Measurements from ENCODE around the gene CAPZA1.

CAPZA1 gene

GRCh38 chr1:112698366-112699310 lies 79.0 kb downstream of the CAPZA1 start:
- no peak overlapping the region for H3K4me3 ChIP-seq (ENCODE audit: low read depth, low read length)
- TF ChIP-seq CTCF (IDR thresholded peaks at IDR 0.05; ENCODE audit: control insufficient read depth, extremely low read depth, insufficient read depth) = no peak
- DNase-seq (ENCODE audit: low read depth) = peak; percentile 80

- TF ChIP-seq CTCF (IDR thresholded peaks at IDR 0.05; ENCODE audit: control insufficient read depth, extremely low read depth, insufficient read depth) = no peak
- no peak overlapping the region for H3K4me3 ChIP-seq (ENCODE audit: low read depth, low read length)
- no peak for DNase-seq (ENCODE audit: low read depth)
Observed at GRCh38 chr1:112699425-112700144, 80.0 kb downstream of the CAPZA1 start.

GRCh38 chr1:112700290-112701226 lies 80.9 kb downstream of the CAPZA1 start:
- TF ChIP-seq CTCF (IDR thresholded peaks at IDR 0.05; ENCODE audit: control insufficient read depth, extremely low read depth, insufficient read depth) = no peak
- H3K4me3 ChIP-seq (ENCODE audit: low read depth, low read length) = no peak overlapping the region

DNA sequence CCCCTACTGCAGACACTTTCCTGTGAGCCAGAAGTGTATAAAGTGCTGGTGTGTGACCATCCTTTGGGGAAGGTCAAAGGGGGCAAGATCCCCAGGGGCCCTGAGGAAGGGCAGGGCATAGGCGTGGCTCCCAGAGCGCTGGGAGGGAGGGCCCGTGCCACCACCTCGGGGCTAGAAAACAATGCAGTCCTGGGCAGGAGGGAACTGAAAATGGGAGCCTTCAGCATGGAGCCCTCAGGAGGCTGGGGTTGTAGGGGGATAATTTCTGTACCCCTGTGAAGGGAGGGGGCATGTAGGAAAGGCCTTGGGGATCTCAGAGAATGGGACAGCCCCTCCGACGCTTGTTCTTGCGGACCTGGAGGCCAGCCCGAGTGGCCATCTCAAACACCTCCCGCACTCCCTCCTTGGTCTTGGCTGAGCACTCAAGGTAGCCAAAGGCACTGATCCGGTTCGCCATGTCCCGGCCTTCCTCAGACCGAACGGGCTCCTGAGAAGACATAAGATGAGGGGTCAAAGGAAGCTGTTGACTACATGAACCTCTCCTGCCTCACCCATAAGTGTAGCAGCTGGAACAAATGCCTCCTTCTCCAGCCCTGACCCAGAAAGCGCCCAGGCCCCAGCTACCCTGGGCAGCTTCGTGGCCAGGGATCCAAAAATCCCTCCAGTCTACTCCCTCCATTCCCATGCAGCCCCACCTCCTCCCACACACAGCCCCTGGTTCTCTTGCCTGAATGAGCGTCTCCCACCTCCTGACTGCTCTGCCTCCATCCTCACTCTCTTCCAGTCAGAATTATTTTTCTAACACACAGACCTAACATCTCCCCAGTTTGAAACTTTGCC lies 81.8 kb downstream of the CAPZA1 start:
- H3K4me3 ChIP-seq (ENCODE audit: low read depth, low read length) = no peak overlapping the region
- TF ChIP-seq CTCF (IDR thresholded peaks at IDR 0.05; ENCODE audit: control insufficient read depth, extremely low read depth, insufficient read depth) = no peak
- no peak for DNase-seq (ENCODE audit: low read depth)

More at GRCh38 chr1:112700290-112701226, 80.9 kb downstream of the CAPZA1 start:
- peak; percentile 71 for DNase-seq (ENCODE audit: low read depth)

- no peak overlapping the region for H3K4me3 ChIP-seq (ENCODE audit: low read depth, low read length)
- no peak for DNase-seq (ENCODE audit: low read depth)
- no peak for TF ChIP-seq CTCF (IDR thresholded peaks at IDR 0.05; ENCODE audit: control insufficient read depth, extremely low read depth, insufficient read depth)
Observed at GRCh38 chr1:112702067-112702395, 82.4 kb downstream of the CAPZA1 start.

All from LNCaP clone FGC (cell line).